HCT116 (cell line): Measurements from ENCODE around the gene TBXAS1. TPM values are rescaled to one million over a fixed set of nuclear protein-coding genes. Genes with fewer than 3 reads are reported as not detected.

Experiments
- ATAC-seq: fragments of 200-7000 bp; cut with Tn5 transposase; 2 replicates; pipeline ENCODE4 v1.9.1; 2020; ENCODE audit warnings: mild to moderate bottlenecking, moderate library complexity
- BruUV-seq: library from RNA; stranded (reverse); fragments of 400-500 nt; replicated peaks from 2 replicates; lab custom pipeline; 2021; lab: Mats Ljungman, UMichigan
- CTCF ChIA-PET: fragments of 300-600 bp; sonication (Branson Sonifier 250); formaldehyde crosslinking; loops from one replicate; lab custom pipeline; 2021; ENCODE audit warnings: antibody characterized with exemption; lab: Charles Lee
- POLR2A ChIA-PET: fragments of 300-600, 350-600 bp; sonication (Branson Sonifier 250); formaldehyde crosslinking; loops from one replicate; lab custom pipeline; 2021; ENCODE audit warnings: antibody characterized with exemption; lab: Charles Lee
- RAD21 ChIA-PET, 2 experiments: fragments of 300-600 bp; sonication (Branson Sonifier 250); formaldehyde crosslinking; loops; one replicate each; lab custom pipeline; 2023; ENCODE audit warnings: low total read pairs in 2 of 2; ENCODE audit not compliant: uncharacterized antibody in 2 of 2, unreplicated experiment in 2 of 2, low non-redundant PET in 1 of 2; lab: Charles Lee
- DNase-seq: peaks from one replicate; pipeline ENCODE4 v3.0.0-alpha.2; 2010; ENCODE audit warnings: low read depth, low spot score
- H2AFZ ChIP-seq: fragments of 200-600 bp; shearing (Covaris generic), sonication (generic); 2 replicates; pipeline ENCODE4 v1.6.1; 2017; ENCODE audit warnings: low read depth, mixed run types, mixed read lengths, antibody characterized with exemption, low read length; ENCODE audit not compliant: poor library complexity, severe bottlenecking
- H3K27ac ChIP-seq: 2 replicates; pipeline ENCODE4 v1.5.1; 2012; ENCODE audit warnings: low read depth, low read length
- H3K27me3 ChIP-seq: fragments of 200-600 bp; sonication (generic); 2 replicates; pipeline ENCODE4 v1.6.1; 2016; ENCODE audit warnings: mixed run types, low read length, mixed read lengths; ENCODE audit not compliant: insufficient read depth
- H3K36me3 ChIP-seq, 2 experiments: fragments of 200-500 bp in 1 of 2; fragments of 200-600 bp in 1 of 2; sonication (Bioruptor generic) in 1 of 2; sonication (generic) in 1 of 2; 2 replicates each; pipeline versions ENCODE4 v1.5.1 to v1.6.1; 2014 to 2016; ENCODE audit warnings: low read length in 2 of 2, inconsistent platforms in 1 of 2, mixed read lengths in 1 of 2, mixed run types in 1 of 2; ENCODE audit not compliant: insufficient read depth in 2 of 2, control insufficient read depth in 1 of 2
- H3K4me1 ChIP-seq, 2 experiments: fragments of 200-600 bp in 1 of 2; sonication (generic) in 1 of 2; 2 replicates each; pipeline versions ENCODE4 v1.5.1 to v1.6.1; 2012 to 2017; ENCODE audit warnings: low read length in 2 of 2, inconsistent platforms in 1 of 2, mild to moderate bottlenecking in 1 of 2, mixed read lengths in 1 of 2, mixed run types in 1 of 2, moderate library complexity in 1 of 2; ENCODE audit not compliant: insufficient read depth in 2 of 2, control insufficient read depth in 1 of 2
- H3K4me2 ChIP-seq: fragments of 200-600 bp; sonication (generic); 2 replicates; pipeline ENCODE4 v1.6.1; 2017; ENCODE audit warnings: mixed run types, low read length, mixed read lengths
- H3K4me3 ChIP-seq, 2 experiments: fragments of 200-600 bp in 1 of 2; sonication (generic) in 1 of 2; replicated peaks in 1 of 2; 2 replicates each; pipeline ENCODE4 v1.5.1; 2011 to 2016; ENCODE audit warnings: low read length in 2 of 2, control low read depth in 1 of 2, low read depth in 1 of 2, mild to moderate bottlenecking in 1 of 2, mixed read lengths in 1 of 2, mixed run types in 1 of 2
- H3K79me2 ChIP-seq: fragments of 200-600 bp; sonication (generic); 2 replicates; pipeline ENCODE4 v1.6.1; 2017; ENCODE audit warnings: mild to moderate bottlenecking, mixed run types, low read length, moderate library complexity, mixed read lengths; ENCODE audit not compliant: insufficient read depth
- H3K9ac ChIP-seq: fragments of 200-600 bp; sonication (generic); 2 replicates; pipeline ENCODE4 v1.6.1; 2016; ENCODE audit warnings: low read length, mixed read lengths
- H3K9me2 ChIP-seq: fragments of 200-600 bp; sonication (generic), shearing (Covaris generic); 2 replicates; pipeline ENCODE4 v1.6.1; 2017; ENCODE audit warnings: mixed run types, mild to moderate bottlenecking, moderate library complexity; ENCODE audit not compliant: insufficient read depth
- H3K9me3 ChIP-seq, 2 experiments: fragments of 200-500 bp in 1 of 2; fragments of 200-600 bp in 1 of 2; sonication (Bioruptor generic) in 1 of 2; sonication (generic) in 1 of 2; 2 replicates each; pipeline ENCODE4 v1.6.1; 2014 to 2017; ENCODE audit warnings: low read length in 2 of 2, mixed read lengths in 2 of 2, inconsistent platforms in 1 of 2, low read depth in 1 of 2, mild to moderate bottlenecking in 1 of 2, mixed run types in 1 of 2, moderate library complexity in 1 of 2; ENCODE audit not compliant: control insufficient read depth in 1 of 2, insufficient read depth in 1 of 2
- H4K20me1 ChIP-seq: fragments of 200-600 bp; sonication (generic), shearing (Covaris generic); 2 replicates; pipeline ENCODE4 v1.6.1; 2017; ENCODE audit warnings: mixed run types, mild to moderate bottlenecking, moderate library complexity; ENCODE audit not compliant: insufficient read depth
- CBX3 ChIP-seq: IDR thresholded peaks from 2 replicates; pipeline ENCODE4 v1.6.1; 2012; ENCODE audit warnings: low read depth
- EGR1 ChIP-seq: IDR thresholded peaks from 2 replicates; pipeline ENCODE4 v1.6.1; 2012; ENCODE audit warnings: low read depth
- ELF1 ChIP-seq: IDR thresholded peaks from 2 replicates; pipeline ENCODE4 v1.6.1; 2012; ENCODE audit warnings: low read depth, borderline replicate concordance
- EZH2phosphoT487 ChIP-seq: fragments of 200-600 bp; IDR thresholded peaks from 2 replicates; pipeline ENCODE4 v1.6.1; 2018; ENCODE audit warnings: antibody characterized with exemption, borderline replicate concordance
- JUND ChIP-seq: IDR thresholded peaks from 2 replicates; pipeline ENCODE4 v1.6.1; 2012
- POLR2A ChIP-seq: IDR thresholded peaks from 2 replicates; pipeline ENCODE4 v1.7.0; 2011; ENCODE audit warnings: borderline replicate concordance; ENCODE audit not compliant: insufficient read depth, insufficient read length; ENCODE audit errors: extremely low read depth
- POLR2AphosphoS5 ChIP-seq: IDR thresholded peaks from 2 replicates; pipeline ENCODE4 v1.6.1; 2011; ENCODE audit warnings: mild to moderate bottlenecking, low read depth, low read length, moderate library complexity
- RAD21 ChIP-seq: IDR thresholded peaks from 2 replicates; pipeline ENCODE4 v1.6.1; 2012; ENCODE audit warnings: low read depth, mild to moderate bottlenecking
- SP1 ChIP-seq: IDR thresholded peaks from 2 replicates; pipeline ENCODE4 v1.6.1; 2012; ENCODE audit warnings: low read depth
- SRF ChIP-seq: IDR thresholded peaks from 2 replicates; pipeline ENCODE4 v1.6.1; 2012; ENCODE audit warnings: low read depth
- TCF7L2 ChIP-seq: IDR thresholded peaks from 2 replicates; pipeline ENCODE4 v1.7.0; 2011; ENCODE audit warnings: borderline replicate concordance, inconsistent platforms; ENCODE audit not compliant: insufficient read depth, insufficient read length; ENCODE audit errors: extremely low read depth
- ZFX ChIP-seq: fragments of 450-650 bp; IDR thresholded peaks from 2 replicates; pipeline ENCODE4 v1.6.1; 2017
- ZNF274 ChIP-seq: fragments of 200-500 bp; sonication (Bioruptor generic); IDR thresholded peaks from 2 replicates; pipeline ENCODE4 v1.6.1; 2014; ENCODE audit warnings: mild to moderate bottlenecking, low read depth, low read length, inconsistent platforms
- intact Hi-C: fragments of 100-400 bp; cut with micrococcal nuclease; formaldehyde crosslinking; loops from 2 replicates; pipeline ENCODE4 v1.10.0; 2022
- total RNA-seq: library from RNA; stranded (reverse); gene quantifications from one replicate; pipeline ENCODE4 v1.2.1, GENCODE V29; 2021; ENCODE audit not compliant: unreplicated experiment
- TF ChIP-seq, protein P1 (sequence below): IDR thresholded peaks from 2 replicates; pipeline ENCODE4 v1.6.1; 2012
- TF ChIP-seq, protein P2 (sequence below): IDR thresholded peaks from 2 replicates; pipeline ENCODE4 v1.6.1; 2012; ENCODE audit warnings: low read depth

TBXAS1 gene
- total RNA-seq, 1 experiment from 2014 or later = 1.4 TPM

- intact Hi-C loops = no loop called here
- Histone ChIP-seq H2AFZ (no peak overlapping the region), H3K4me1 (no peaks in the 10 kb centered on the region), H3K27me3 (no peaks in the 10 kb centered on the region), H3K9ac (no peak overlapping the region), H3K4me3 (no peak overlapping the region), H3K36me3 (no peaks in the 10 kb centered on the region), H3K79me2 (no peaks in the 10 kb centered on the region), H3K9me2 (no peaks in the 10 kb centered on the region), H4K20me1 (no peaks in the 10 kb centered on the region), H3K9me3 (peaks cover 0 to 9% of the 10 kb centered on the region in 2 experiments; a peak in 1 of 4 replicates)
- no peak for ATAC-seq
- ChIA-PET CTCF (no interaction called here), RAD21 (no interaction called here), POLR2A (no interaction called here)
- TF ChIP-seq POLR2A (no peak), ELF1 (no peak), SRF (no peak), TCF7L2 (no peak), ZFX (no peak), CBX3 (no peak), RAD21 (no peak), SP1 (no peak), JUND (no peak), EZH2phosphoT487 (no peak), ZNF274 (no peak), POLR2AphosphoS5 (no peak), EGR1 (no peak)
- TF ChIP-seq, protein P1, sequence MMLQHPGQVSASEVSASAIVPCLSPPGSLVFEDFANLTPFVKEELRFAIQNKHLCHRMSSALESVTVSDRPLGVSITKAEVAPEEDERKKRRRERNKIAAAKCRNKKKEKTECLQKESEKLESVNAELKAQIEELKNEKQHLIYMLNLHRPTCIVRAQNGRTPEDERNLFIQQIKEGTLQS = no peak
- TF ChIP-seq, protein P2, sequence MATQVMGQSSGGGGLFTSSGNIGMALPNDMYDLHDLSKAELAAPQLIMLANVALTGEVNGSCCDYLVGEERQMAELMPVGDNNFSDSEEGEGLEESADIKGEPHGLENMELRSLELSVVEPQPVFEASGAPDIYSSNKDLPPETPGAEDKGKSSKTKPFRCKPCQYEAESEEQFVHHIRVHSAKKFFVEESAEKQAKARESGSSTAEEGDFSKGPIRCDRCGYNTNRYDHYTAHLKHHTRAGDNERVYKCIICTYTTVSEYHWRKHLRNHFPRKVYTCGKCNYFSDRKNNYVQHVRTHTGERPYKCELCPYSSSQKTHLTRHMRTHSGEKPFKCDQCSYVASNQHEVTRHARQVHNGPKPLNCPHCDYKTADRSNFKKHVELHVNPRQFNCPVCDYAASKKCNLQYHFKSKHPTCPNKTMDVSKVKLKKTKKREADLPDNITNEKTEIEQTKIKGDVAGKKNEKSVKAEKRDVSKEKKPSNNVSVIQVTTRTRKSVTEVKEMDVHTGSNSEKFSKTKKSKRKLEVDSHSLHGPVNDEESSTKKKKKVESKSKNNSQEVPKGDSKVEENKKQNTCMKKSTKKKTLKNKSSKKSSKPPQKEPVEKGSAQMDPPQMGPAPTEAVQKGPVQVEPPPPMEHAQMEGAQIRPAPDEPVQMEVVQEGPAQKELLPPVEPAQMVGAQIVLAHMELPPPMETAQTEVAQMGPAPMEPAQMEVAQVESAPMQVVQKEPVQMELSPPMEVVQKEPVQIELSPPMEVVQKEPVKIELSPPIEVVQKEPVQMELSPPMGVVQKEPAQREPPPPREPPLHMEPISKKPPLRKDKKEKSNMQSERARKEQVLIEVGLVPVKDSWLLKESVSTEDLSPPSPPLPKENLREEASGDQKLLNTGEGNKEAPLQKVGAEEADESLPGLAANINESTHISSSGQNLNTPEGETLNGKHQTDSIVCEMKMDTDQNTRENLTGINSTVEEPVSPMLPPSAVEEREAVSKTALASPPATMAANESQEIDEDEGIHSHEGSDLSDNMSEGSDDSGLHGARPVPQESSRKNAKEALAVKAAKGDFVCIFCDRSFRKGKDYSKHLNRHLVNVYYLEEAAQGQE = no peak
- TF ChIP-seq, all 23 proteins: peak for 0
- H3K27ac ChIP-seq = no peak overlapping the region
- H3K4me2 ChIP-seq = no peak overlapping the region
- BruUV-seq = no TSS peak
- DNase-seq = no peak
Observed at GRCh38 chr7:140069298-140069949, 240.4 kb downstream of the TBXAS1 start.

Other genes with a start within 250 kb of the TBXAS1 start
- gene HIPK2, start 51.3 kb upstream of the TBXAS1 start, total RNA-seq = 49.5 TPM
- 17.7 TPM for gene PARP12, start 233.7 kb downstream of the TBXAS1 start, total RNA-seq